ENCODE data around the gene CELF4.

Gene CELF4

DNA sequence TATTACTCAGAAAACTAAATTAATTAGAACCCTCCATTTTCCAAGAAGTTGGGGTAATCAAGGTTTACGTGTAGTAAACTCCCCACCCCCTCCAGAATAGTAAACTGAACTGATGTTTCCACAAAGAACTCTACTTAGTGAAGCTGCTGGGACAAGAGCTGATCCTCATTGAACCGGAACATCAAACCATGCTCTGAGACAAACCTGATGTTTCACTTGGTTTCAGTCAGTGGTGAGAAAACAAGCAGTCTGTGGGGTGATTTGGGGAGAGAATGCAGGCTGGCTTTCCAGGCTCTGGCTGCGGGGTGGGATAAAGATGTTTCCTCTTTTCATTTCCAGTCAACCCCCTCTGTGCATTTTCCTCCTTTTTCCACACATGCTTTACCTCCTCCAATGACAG, 38.2 kb downstream of the CELF4 start:
- DNase-seq (ENCODE audit: low spot score) (no peak), FAIRE-seq (no peak)

DNA sequence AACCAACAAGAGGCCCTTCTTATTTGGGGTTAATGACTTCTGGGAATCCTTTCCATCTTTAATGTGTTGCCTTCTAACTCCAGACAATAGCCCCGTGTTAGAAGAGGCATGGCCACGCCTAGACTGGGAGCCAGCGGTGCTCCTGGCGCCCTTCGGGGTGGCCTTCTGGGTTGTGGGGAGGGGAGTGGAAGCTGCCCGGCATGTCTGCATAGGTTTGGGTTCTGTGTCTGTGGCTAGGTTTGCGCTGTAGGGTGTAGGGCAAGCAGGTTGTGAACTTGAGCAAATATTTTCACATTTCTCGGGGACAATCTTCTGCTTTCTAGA, 40.4 kb downstream of the CELF4 start:
- FAIRE-seq (no peak), DNase-seq (ENCODE audit: low spot score) (no peak)

DNA sequence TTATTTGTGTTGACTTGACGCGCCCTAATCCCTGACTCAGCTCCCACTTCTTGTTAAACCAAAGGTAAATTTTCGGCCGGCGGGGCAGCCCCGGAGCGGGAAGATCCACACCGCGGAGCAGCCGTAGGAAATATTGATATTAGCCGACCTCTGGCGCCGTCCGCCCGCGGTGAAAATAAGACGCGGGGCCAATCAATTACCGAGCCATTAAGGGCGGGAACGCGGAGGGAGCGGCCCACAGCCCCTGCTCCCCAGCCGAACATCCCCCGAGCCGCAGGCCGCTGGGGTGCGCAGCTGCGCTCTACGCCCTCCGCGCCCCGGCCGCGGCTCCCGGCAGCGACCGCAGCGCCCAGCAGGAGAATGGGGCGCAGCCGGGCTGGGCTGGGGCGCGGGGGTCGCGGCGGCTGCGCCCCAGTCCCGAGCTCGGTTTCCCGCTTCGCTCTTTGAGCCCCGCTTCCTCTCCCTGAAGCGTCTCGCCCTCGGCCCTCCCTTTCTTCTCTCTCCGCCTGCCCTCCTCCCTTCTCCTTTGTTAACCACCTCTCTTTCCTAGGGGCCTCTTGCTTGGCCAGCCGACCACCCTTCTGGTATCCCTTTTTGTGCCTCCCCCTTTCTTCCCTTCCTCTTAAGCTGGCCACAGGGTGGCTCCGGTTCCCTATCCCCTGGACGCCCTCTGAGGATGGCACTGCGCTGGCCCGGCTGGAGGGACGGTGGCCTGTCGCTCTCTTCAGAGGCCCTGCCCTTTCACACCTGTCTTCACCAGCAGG, 40.9 kb downstream of the CELF4 start:
- no peak for DNase-seq (ENCODE audit: low spot score)
- FAIRE-seq, result no peak

DNA sequence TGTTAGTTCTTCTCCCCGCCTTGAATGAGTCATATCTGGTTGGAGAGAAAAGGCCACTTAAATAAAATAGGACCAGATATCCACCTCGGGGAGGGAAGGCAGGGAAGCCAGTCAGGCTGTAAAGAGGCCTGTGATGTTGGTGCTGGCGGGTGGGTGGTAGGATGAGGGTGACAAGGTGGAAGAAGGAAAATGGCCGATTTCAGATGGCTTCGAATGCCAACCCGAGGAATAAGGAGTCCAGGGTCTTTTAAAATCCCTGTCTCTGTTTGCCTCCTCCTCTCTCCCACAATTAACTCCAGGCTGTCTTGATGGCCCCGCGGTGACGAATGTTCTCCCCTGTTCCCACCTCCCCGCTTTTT, 41.5 kb downstream of the CELF4 start:
- no peak for DNase-seq (ENCODE audit: low spot score)
- FAIRE-seq, result no peak

- FAIRE-seq (no peak), DNase-seq (ENCODE audit: low spot score) (no peak)
Measured at GRCh38 chr18:37521510-37522465, 43.8 kb downstream of the CELF4 start.

GRCh38 chr18:37520508-37520907, 45.1 kb downstream of the CELF4 start:
- DNase-seq (ENCODE audit: low spot score), result no peak
- FAIRE-seq, result no peak

GRCh38 chr18:37519510-37520135, 46.0 kb downstream of the CELF4 start:
- FAIRE-seq, result no peak

GRCh38 chr18:37516361-37516853, 49.2 kb downstream of the CELF4 start:
- no peak for DNase-seq (ENCODE audit: low spot score)
- no peak for FAIRE-seq

More at GRCh38 chr18:37519510-37520135, 46.0 kb downstream of the CELF4 start:
- DNase-seq (ENCODE audit: low spot score), result no peak

GRCh38 chr18:37514953-37515352, 50.6 kb downstream of the CELF4 start:
- no peak for DNase-seq (ENCODE audit: low spot score)
- no peak for FAIRE-seq

GRCh38 chr18:37512400-37512799, 53.2 kb downstream of the CELF4 start:
- FAIRE-seq, result no peak

DNA sequence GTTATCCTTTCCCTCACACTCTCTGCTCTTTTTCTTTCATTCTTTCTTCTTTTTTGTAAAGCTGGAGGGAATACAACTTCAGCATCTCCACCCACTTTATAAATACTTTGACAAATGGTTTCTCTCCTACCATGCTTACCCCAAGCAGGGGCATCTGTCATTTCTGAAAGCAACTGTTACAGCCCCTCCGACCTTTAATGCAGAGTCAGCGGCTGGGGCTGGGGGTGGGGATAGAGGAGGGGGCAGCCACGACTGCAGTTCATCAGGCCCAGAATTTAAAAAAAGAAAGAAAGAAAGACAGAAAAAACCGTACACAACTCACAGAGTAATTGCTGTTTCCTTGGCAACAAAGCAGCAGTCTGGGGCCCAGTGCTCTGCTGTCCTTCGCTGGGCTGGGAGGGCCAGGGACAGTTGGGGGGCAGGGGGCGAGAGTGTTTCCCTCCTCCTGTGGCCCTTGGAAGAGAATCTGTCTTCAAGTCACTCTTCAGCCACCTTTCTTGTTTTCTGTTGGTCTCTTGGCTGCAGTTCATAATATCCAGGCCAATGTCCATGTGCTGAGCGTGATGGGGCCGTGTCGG, 53.8 kb downstream of the CELF4 start:
- no peak for FAIRE-seq
- DNase-seq (ENCODE audit: low spot score), result no peak

More at GRCh38 chr18:37512400-37512799, 53.2 kb downstream of the CELF4 start:
- no peak for DNase-seq (ENCODE audit: low spot score)

DNA sequence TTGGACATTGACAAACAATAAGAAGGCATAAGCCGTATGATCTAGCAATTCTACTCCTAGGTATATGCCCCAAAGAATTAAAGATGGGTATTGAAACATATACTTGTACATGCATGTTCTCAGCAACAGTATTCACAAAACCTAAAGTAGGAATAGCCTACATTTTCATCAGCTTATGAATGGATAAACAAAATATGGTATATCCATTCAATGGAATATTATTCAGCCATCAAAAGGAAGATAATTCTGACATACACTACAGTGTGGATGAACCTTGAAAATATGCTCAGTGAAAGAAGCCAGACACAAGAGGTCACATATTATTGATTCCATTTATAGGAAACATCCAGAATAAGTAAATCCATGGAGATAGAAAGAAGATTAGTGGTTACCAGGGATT, 56.0 kb downstream of the CELF4 start:
- FAIRE-seq (no peak), DNase-seq (ENCODE audit: low spot score) (no peak)

GRCh38 chr18:37508207-37508606, 57.4 kb downstream of the CELF4 start:
- FAIRE-seq (no peak), DNase-seq (ENCODE audit: low spot score) (no peak)

DNA sequence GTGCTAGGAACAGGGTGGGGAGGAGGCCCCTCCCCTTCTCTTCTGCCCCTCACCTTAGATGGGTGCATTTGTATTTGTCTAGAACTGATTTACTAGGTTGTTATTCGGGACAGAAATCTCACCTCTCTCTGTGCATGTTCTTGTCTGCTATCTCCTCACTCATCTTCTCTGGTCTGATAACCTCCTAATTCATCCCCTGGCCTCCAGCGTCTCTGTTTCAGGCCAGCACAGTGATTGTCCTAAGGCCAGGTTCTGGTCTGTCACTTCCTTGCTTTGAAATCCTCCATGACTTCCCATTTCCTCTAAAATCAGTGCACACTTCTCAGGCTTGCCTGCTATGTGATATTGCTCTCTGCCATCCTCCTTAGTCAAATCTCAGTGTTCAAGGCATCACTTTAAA, 58.4 kb downstream of the CELF4 start:
- FAIRE-seq (no peak), DNase-seq (ENCODE audit: low spot score) (no peak)

DNA sequence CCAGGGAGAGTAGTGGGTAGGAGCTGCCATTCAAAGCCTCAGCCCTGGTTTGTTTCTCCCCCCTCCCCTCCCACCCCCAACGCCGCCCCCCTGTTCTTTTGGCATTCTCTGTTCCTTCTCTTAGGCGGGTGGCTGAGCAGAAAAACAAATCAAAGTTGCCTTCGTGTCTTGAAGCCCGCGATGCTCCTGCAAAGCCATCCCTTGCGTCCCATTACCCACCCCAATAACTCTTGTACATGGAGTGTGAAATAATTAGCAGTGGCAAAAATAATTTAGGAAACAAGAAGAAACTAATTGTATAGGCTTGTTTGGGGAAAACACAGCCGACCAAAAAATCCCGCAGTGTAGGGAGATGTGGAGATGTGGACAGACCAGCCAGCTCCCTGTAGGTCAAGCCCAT, 59.6 kb downstream of the CELF4 start:
- FAIRE-seq (no peak), DNase-seq (ENCODE audit: low spot score) (no peak)

DNA sequence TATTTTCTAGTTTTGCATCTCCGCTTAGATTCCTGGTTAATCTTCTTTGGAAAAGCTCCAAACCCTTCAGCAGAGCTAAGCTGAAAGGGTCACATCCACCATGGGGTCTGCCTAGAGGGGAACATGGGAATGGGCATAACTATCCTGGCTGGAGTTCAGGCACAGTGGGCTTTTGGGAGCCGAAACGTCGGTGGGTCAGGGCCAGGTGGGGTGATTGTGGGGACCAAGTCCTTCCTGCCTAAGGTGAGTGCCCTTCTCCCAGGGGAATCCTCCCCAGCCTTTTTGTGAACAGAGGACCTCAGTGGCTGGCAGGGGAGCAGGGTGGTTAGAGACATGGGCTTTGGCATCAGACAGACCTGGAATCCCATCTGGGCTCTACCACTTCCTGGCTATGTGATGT, 60.3 kb downstream of the CELF4 start:
- no peak for FAIRE-seq

DNA sequence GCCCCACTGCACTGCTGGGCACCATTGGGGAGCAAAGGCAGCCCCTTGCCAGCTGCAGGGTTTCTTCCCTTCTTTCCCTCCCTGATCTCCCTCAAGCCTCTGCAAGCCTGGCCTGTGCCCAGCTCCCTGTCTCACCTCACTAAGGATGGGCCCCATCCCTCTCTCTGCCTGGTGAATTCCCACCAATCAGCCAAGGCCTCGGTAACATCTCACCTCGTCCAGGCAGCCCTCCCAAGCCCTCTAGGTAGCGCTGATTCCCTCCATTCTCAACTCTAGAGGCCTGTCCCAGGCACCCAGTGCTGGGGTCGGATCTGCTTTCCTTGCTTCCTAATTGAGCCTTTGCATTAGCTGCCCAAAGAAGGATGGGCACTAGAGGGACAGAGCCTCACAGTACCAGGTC, 63.0 kb downstream of the CELF4 start:
- DNase-seq (ENCODE audit: low spot score) (no peak), FAIRE-seq (no peak)

More for the DNA sequence above, 60.3 kb downstream of the CELF4 start:
- DNase-seq (ENCODE audit: low spot score), result no peak

- FAIRE-seq, result no peak
Measured at GRCh38 chr18:37502036-37502435, 63.6 kb downstream of the CELF4 start.

GRCh38 chr18:37501136-37501535, 64.5 kb downstream of the CELF4 start:
- FAIRE-seq, result no peak

More at GRCh38 chr18:37502036-37502435, 63.6 kb downstream of the CELF4 start:
- DNase-seq (ENCODE audit: low spot score), result no peak

DNA sequence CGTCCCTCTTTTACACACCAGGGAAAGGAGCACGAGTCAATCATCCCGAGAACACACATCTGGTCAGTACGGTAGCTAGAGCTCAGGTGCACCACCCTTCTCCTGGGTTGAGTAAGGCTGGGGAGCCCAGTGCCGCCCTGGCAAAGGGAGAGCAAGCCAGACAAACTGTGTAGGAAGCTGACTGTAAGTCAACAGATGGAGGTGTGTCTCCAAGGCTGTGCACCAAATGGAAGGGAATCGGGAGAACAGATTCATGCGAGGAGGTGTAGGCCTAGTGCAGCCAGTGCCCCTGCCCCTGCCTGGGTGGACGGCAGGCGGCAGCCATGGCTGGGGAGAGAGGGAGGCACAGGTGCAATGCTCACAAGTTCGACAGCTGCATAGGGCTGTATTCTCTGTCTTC, 65.7 kb downstream of the CELF4 start:
- no peak for FAIRE-seq
- no peak for DNase-seq (ENCODE audit: low spot score)

More at GRCh38 chr18:37501136-37501535, 64.5 kb downstream of the CELF4 start:
- DNase-seq (ENCODE audit: low spot score), result no peak

GRCh38 chr18:37499044-37499443, 66.6 kb downstream of the CELF4 start:
- FAIRE-seq (no peak), DNase-seq (ENCODE audit: low spot score) (no peak)

Measured in urothelium cell line (cell line).